Neural cell (in vitro differentiated cells): ENCODE measurements around the gene RASGRP2.

Experiments used
- CTCF ChIP-seq: fragments of 450-650 bp; IDR thresholded peaks from 2 replicates; pipeline ENCODE4 v1.5.1; 2014; ENCODE audit warnings: antibody characterized with exemption, mild to moderate bottlenecking, moderate library complexity; ENCODE audit not compliant: poor library complexity, severe bottlenecking
- EP300 ChIP-seq: fragments of 450-650 bp; conservative IDR thresholded peaks from 2 replicates; pipeline ENCODE4 v1.6.1; 2014; ENCODE audit warnings: antibody characterized with exemption, mild to moderate bottlenecking, moderate library complexity; ENCODE audit not compliant: poor library complexity, severe bottlenecking
- EZH2 ChIP-seq: fragments of 200-600, 300-800 bp; shearing (Covaris generic), sonication (generic); IDR thresholded peaks from 2 replicates; pipeline ENCODE4 v1.6.1; 2014; ENCODE audit warnings: antibody characterized with exemption, low read length, borderline replicate concordance, mild to moderate bottlenecking; ENCODE audit not compliant: insufficient read depth, poor library complexity, severe bottlenecking
- MXI1 ChIP-seq: fragments of 450-650 bp; conservative IDR thresholded peaks from 2 replicates; pipeline ENCODE4 v1.6.1; 2014; ENCODE audit warnings: antibody characterized with exemption, mild to moderate bottlenecking; ENCODE audit not compliant: poor library complexity, severe bottlenecking
- POLR2AphosphoS5 ChIP-seq: IDR thresholded peaks from 2 replicates; pipeline ENCODE4 v1.6.1; 2012
- REST ChIP-seq: IDR thresholded peaks from 2 replicates; pipeline ENCODE4 v1.6.1; 2012; ENCODE audit warnings: borderline replicate concordance
- SMC3 ChIP-seq: fragments of 450-650 bp; conservative IDR thresholded peaks from 2 replicates; pipeline ENCODE4 v1.6.1; 2014; ENCODE audit warnings: antibody characterized with exemption, mild to moderate bottlenecking, moderate library complexity; ENCODE audit not compliant: poor library complexity
- TAF1 ChIP-seq: IDR thresholded peaks from 2 replicates; pipeline ENCODE4 v1.6.1; 2012; ENCODE audit warnings: low read depth

DNA sequence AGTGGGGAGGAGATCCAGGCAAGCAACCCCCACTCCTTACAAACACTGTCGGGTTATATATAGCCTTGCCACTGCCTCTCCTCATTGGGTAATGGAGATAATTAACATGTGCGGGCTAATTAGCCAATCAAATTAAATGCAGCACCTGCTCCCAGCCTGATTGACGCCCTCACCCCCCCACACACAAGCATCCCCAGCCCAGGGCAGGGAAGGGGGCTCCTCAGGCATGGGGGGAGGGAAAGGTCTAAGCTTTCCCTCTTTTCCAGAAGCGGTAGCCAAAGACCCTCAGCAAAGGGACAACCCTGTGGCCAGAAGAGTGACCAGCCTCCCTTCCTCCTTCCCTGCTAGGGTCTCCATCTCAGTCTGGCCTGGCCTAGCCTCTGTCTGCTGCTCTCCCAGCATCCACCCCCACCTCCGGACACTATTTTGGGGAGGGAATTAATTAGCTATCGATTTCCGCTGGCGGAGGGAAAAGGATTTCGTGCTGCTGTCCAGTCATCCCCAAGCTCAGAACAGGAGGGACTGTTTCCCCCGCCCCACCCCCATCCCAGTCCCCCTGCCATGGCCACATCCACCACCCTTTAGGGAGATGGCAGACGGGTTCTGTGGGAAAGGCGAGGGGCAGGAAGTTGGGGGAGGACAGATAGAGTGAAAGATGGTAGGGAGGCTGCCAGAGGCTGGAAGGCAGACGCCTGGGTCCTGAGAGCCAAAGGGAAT, 28.0 kb downstream of the RASGRP2 start:
- TF ChIP-seq CTCF (no peak), EP300 (no peak), POLR2AphosphoS5 (no peak), TAF1 (no peak), EZH2 (no peak), SMC3 (no peak), REST (no peak), MXI1 (no peak)
